ENCODE data around the gene CNGA3.

DNA sequence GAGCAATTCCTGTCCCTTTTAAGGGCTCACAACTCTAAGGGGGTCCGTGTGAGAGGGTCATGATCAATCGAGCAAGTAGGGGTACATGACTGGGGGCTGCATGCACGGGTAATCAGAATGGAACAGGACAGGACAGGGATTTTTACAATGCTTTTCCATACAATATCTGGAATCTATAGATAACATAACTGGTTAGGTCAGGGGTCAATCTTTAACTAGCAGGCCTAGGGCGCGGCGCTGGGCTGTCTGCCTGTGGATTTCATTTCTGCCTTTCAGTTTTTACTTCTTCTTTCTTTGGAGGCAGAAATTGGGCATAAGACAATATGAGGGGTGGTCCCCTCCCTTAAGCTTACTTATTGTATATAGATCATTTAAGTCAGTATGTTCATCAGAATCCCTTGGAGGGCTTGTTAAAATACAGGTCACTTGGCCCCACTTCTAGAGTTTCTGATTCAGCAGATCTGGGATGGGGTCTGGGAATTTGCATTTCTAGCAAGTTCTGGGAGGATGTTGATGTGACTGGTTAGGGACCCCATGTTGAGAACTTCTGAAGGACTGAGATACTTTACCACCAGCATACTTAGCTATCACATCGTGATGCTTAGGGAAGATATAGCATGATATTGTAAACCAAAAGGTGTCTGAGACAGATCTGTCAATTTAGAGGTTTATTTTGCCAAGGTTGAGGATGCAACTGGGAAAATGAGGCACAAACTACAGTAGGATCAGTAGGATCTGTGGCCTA lies 95.6 kb downstream of the CNGA3 start:
- TF ChIP-seq, protein P1, sequence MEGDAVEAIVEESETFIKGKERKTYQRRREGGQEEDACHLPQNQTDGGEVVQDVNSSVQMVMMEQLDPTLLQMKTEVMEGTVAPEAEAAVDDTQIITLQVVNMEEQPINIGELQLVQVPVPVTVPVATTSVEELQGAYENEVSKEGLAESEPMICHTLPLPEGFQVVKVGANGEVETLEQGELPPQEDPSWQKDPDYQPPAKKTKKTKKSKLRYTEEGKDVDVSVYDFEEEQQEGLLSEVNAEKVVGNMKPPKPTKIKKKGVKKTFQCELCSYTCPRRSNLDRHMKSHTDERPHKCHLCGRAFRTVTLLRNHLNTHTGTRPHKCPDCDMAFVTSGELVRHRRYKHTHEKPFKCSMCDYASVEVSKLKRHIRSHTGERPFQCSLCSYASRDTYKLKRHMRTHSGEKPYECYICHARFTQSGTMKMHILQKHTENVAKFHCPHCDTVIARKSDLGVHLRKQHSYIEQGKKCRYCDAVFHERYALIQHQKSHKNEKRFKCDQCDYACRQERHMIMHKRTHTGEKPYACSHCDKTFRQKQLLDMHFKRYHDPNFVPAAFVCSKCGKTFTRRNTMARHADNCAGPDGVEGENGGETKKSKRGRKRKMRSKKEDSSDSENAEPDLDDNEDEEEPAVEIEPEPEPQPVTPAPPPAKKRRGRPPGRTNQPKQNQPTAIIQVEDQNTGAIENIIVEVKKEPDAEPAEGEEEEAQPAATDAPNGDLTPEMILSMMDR (IDR thresholded peaks at IDR 0.05): no peak
- TF ChIP-seq POLR2AphosphoS5 (IDR thresholded peaks at IDR 0.05) (no peak), POLR2A (IDR thresholded peaks at IDR 0.05) (no peak)

Measured in prostate gland (tissue), 2 donors.